ENCODE results near the gene MEGF6. TPM values are rescaled to one million over a fixed set of nuclear protein-coding genes. Genes with fewer than 3 reads are reported as not detected.

Gene MEGF6
- total and polyA plus RNA-seq, 9 of the 15 experiments (the other 6 are each of a cell fraction or from before 2014, with no cell fraction given): 0.03 to 1.7 (median 0.24) TPM; not detected in 3

- TF ChIP-seq IRF2 (CRISPR knock-in tag; IDR thresholded peaks at IDR 0.05) (no peak), REST (IDR thresholded peaks at IDR 0.05; ENCODE audit: borderline replicate concordance) (no peak), REST (CRISPR knock-in tag; IDR thresholded peaks at IDR 0.05; ENCODE audit: low read depth) (no peak), ZNF282 (CRISPR knock-in tag; IDR thresholded peaks at IDR 0.05) (no peak), BRD4 (IDR thresholded peaks at IDR 0.05) (no peak), SMARCB1 (IDR thresholded peaks at IDR 0.05; ENCODE audit: insufficient read length, low read depth) (no peak), TFE3 (CRISPR knock-in tag; IDR thresholded peaks at IDR 0.05) (no peak), NFXL1 (CRISPR knock-in tag; IDR thresholded peaks at IDR 0.05) (no peak), STAT5B (CRISPR knock-in tag; IDR thresholded peaks at IDR 0.05) (no peak), PCBP2 (IDR thresholded peaks at IDR 0.05; ENCODE audit: low read depth, low read length, poor library complexity, severe bottlenecking) (no peak), FOXA3 (CRISPR knock-in tag; conservative IDR thresholded peaks at IDR 0.05 in 1 of 2, IDR thresholded peaks at IDR 0.05 in 1 of 2) (no peak), CTCF (IDR thresholded peaks at IDR 0.05 in 2 of 3, conservative IDR thresholded peaks at IDR 0.05 in 1 of 3; ENCODE audit: insufficient read depth in 2 of 3, low read depth in 1 of 3, low read length in 3 of 3) (peak; percentile 48 to 66 (median 52)), ZNF197 (CRISPR knock-in tag; IDR thresholded peaks at IDR 0.05; ENCODE audit: low read depth) (no peak), ZNF589 (CRISPR knock-in tag; IDR thresholded peaks at IDR 0.05; ENCODE audit: low read depth) (no peak), ZNF764 (CRISPR knock-in tag; IDR thresholded peaks at IDR 0.05; ENCODE audit: low read depth) (peak; percentile 87), ATF7 (IDR thresholded peaks at IDR 0.05) (no peak)
Measured at GRCh38 chr1:3533067-3534048, 78.0 kb downstream of the MEGF6 start (continued).

All from K562 (cell line).